DND-41 (cell line): ENCODE results near the gene PAK1.

Experiments used
- CTCF ChIP-seq: IDR thresholded peaks from 2 replicates; pipeline ENCODE4 v1.5.1; 2012; ENCODE audit warnings: borderline replicate concordance, low read length, moderate library complexity, mild to moderate bottlenecking; ENCODE audit not compliant: poor library complexity, severe bottlenecking; ENCODE audit errors: extremely low read depth
- EZH2 ChIP-seq: IDR thresholded peaks from 3 replicates; pipeline ENCODE4 v1.6.1; 2012; ENCODE audit warnings: borderline replicate concordance, low read depth, mild to moderate bottlenecking, moderate library complexity, low read length, inconsistent platforms; ENCODE audit not compliant: severe bottlenecking

GRCh38 chr11:77448269-77448668, 25.6 kb downstream of the PAK1 start:
- TF ChIP-seq CTCF (no peak), EZH2 (no peak)
